HCT116 (cell line): ENCODE data around the gene CENPP. TPM values are rescaled to one million over a fixed set of nuclear protein-coding genes. Genes with fewer than 3 reads are reported as not detected.

ENCODE experiments used
- ATAC-seq: fragments of 200-7000 bp; cut with Tn5 transposase; 2 replicates; pipeline ENCODE4 v1.9.1; 2020; ENCODE audit warnings: mild to moderate bottlenecking, moderate library complexity
- BruUV-seq: library from RNA; stranded (reverse); fragments of 400-500 nt; replicated peaks from 2 replicates; lab custom pipeline; 2021; lab: Mats Ljungman, UMichigan
- CTCF ChIA-PET: fragments of 300-600 bp; sonication (Branson Sonifier 250); formaldehyde crosslinking; loops from one replicate; lab custom pipeline; 2021; ENCODE audit warnings: antibody characterized with exemption; lab: Charles Lee
- POLR2A ChIA-PET: fragments of 300-600, 350-600 bp; sonication (Branson Sonifier 250); formaldehyde crosslinking; loops from one replicate; lab custom pipeline; 2021; ENCODE audit warnings: antibody characterized with exemption; lab: Charles Lee
- RAD21 ChIA-PET, 2 experiments: fragments of 300-600 bp; sonication (Branson Sonifier 250); formaldehyde crosslinking; loops; one replicate each; lab custom pipeline; 2023; ENCODE audit warnings: low total read pairs in 2 of 2; ENCODE audit not compliant: uncharacterized antibody in 2 of 2, unreplicated experiment in 2 of 2, low non-redundant PET in 1 of 2; lab: Charles Lee
- DNase-seq: peaks from one replicate; pipeline ENCODE4 v3.0.0-alpha.2; 2010; ENCODE audit warnings: low read depth, low spot score
- H2AFZ ChIP-seq: fragments of 200-600 bp; shearing (Covaris generic), sonication (generic); 2 replicates; pipeline ENCODE4 v1.6.1; 2017; ENCODE audit warnings: low read depth, mixed run types, mixed read lengths, antibody characterized with exemption, low read length; ENCODE audit not compliant: poor library complexity, severe bottlenecking
- H3K27ac ChIP-seq: 2 replicates; pipeline ENCODE4 v1.5.1; 2012; ENCODE audit warnings: low read depth, low read length
- H3K27me3 ChIP-seq: fragments of 200-600 bp; sonication (generic); 2 replicates; pipeline ENCODE4 v1.6.1; 2016; ENCODE audit warnings: mixed run types, low read length, mixed read lengths; ENCODE audit not compliant: insufficient read depth
- H3K36me3 ChIP-seq, 2 experiments: fragments of 200-500 bp in 1 of 2; fragments of 200-600 bp in 1 of 2; sonication (Bioruptor generic) in 1 of 2; sonication (generic) in 1 of 2; 2 replicates each; pipeline versions ENCODE4 v1.5.1 to v1.6.1; 2014 to 2016; ENCODE audit warnings: low read length in 2 of 2, inconsistent platforms in 1 of 2, mixed read lengths in 1 of 2, mixed run types in 1 of 2; ENCODE audit not compliant: insufficient read depth in 2 of 2, control insufficient read depth in 1 of 2
- H3K4me1 ChIP-seq, 2 experiments: fragments of 200-600 bp in 1 of 2; sonication (generic) in 1 of 2; 2 replicates each; pipeline versions ENCODE4 v1.5.1 to v1.6.1; 2012 to 2017; ENCODE audit warnings: low read length in 2 of 2, inconsistent platforms in 1 of 2, mild to moderate bottlenecking in 1 of 2, mixed read lengths in 1 of 2, mixed run types in 1 of 2, moderate library complexity in 1 of 2; ENCODE audit not compliant: insufficient read depth in 2 of 2, control insufficient read depth in 1 of 2
- H3K4me2 ChIP-seq: fragments of 200-600 bp; sonication (generic); 2 replicates; pipeline ENCODE4 v1.6.1; 2017; ENCODE audit warnings: mixed run types, low read length, mixed read lengths
- H3K4me3 ChIP-seq, 2 experiments: fragments of 200-600 bp in 1 of 2; sonication (generic) in 1 of 2; replicated peaks in 1 of 2; 2 replicates each; pipeline ENCODE4 v1.5.1; 2011 to 2016; ENCODE audit warnings: low read length in 2 of 2, control low read depth in 1 of 2, low read depth in 1 of 2, mild to moderate bottlenecking in 1 of 2, mixed read lengths in 1 of 2, mixed run types in 1 of 2
- H3K79me2 ChIP-seq: fragments of 200-600 bp; sonication (generic); 2 replicates; pipeline ENCODE4 v1.6.1; 2017; ENCODE audit warnings: mild to moderate bottlenecking, mixed run types, low read length, moderate library complexity, mixed read lengths; ENCODE audit not compliant: insufficient read depth
- H3K9ac ChIP-seq: fragments of 200-600 bp; sonication (generic); 2 replicates; pipeline ENCODE4 v1.6.1; 2016; ENCODE audit warnings: low read length, mixed read lengths
- H3K9me2 ChIP-seq: fragments of 200-600 bp; sonication (generic), shearing (Covaris generic); 2 replicates; pipeline ENCODE4 v1.6.1; 2017; ENCODE audit warnings: mixed run types, mild to moderate bottlenecking, moderate library complexity; ENCODE audit not compliant: insufficient read depth
- H3K9me3 ChIP-seq, 2 experiments: fragments of 200-500 bp in 1 of 2; fragments of 200-600 bp in 1 of 2; sonication (Bioruptor generic) in 1 of 2; sonication (generic) in 1 of 2; 2 replicates each; pipeline ENCODE4 v1.6.1; 2014 to 2017; ENCODE audit warnings: low read length in 2 of 2, mixed read lengths in 2 of 2, inconsistent platforms in 1 of 2, low read depth in 1 of 2, mild to moderate bottlenecking in 1 of 2, mixed run types in 1 of 2, moderate library complexity in 1 of 2; ENCODE audit not compliant: control insufficient read depth in 1 of 2, insufficient read depth in 1 of 2
- H4K20me1 ChIP-seq: fragments of 200-600 bp; sonication (generic), shearing (Covaris generic); 2 replicates; pipeline ENCODE4 v1.6.1; 2017; ENCODE audit warnings: mixed run types, mild to moderate bottlenecking, moderate library complexity; ENCODE audit not compliant: insufficient read depth
- CBX3 ChIP-seq: IDR thresholded peaks from 2 replicates; pipeline ENCODE4 v1.6.1; 2012; ENCODE audit warnings: low read depth
- CEBPB ChIP-seq: IDR thresholded peaks from 2 replicates; pipeline ENCODE4 v1.6.1; 2012; ENCODE audit warnings: low read depth
- EGR1 ChIP-seq: IDR thresholded peaks from 2 replicates; pipeline ENCODE4 v1.6.1; 2012; ENCODE audit warnings: low read depth
- ELF1 ChIP-seq: IDR thresholded peaks from 2 replicates; pipeline ENCODE4 v1.6.1; 2012; ENCODE audit warnings: low read depth, borderline replicate concordance
- EZH2 ChIP-seq: fragments of 200-600 bp; sonication (generic); IDR thresholded peaks from 2 replicates; pipeline ENCODE4 v1.6.1; 2017; ENCODE audit warnings: antibody characterized with exemption, mixed run types
- EZH2phosphoT487 ChIP-seq: fragments of 200-600 bp; IDR thresholded peaks from 2 replicates; pipeline ENCODE4 v1.6.1; 2018; ENCODE audit warnings: antibody characterized with exemption, borderline replicate concordance
- FOSL1 ChIP-seq: IDR thresholded peaks from 2 replicates; pipeline ENCODE4 v1.6.1; 2012; ENCODE audit warnings: low read depth
- POLR2A ChIP-seq: IDR thresholded peaks from 2 replicates; pipeline ENCODE4 v1.7.0; 2011; ENCODE audit warnings: borderline replicate concordance; ENCODE audit not compliant: insufficient read depth, insufficient read length; ENCODE audit errors: extremely low read depth
- POLR2AphosphoS5 ChIP-seq: IDR thresholded peaks from 2 replicates; pipeline ENCODE4 v1.6.1; 2011; ENCODE audit warnings: mild to moderate bottlenecking, low read depth, low read length, moderate library complexity
- RAD21 ChIP-seq: IDR thresholded peaks from 2 replicates; pipeline ENCODE4 v1.6.1; 2012; ENCODE audit warnings: low read depth, mild to moderate bottlenecking
- SIN3A ChIP-seq: IDR thresholded peaks from 2 replicates; pipeline ENCODE4 v1.6.1; 2012; ENCODE audit warnings: low read depth
- SP1 ChIP-seq: IDR thresholded peaks from 2 replicates; pipeline ENCODE4 v1.6.1; 2012; ENCODE audit warnings: low read depth
- SRF ChIP-seq: IDR thresholded peaks from 2 replicates; pipeline ENCODE4 v1.6.1; 2012; ENCODE audit warnings: low read depth
- TCF7L2 ChIP-seq: IDR thresholded peaks from 2 replicates; pipeline ENCODE4 v1.7.0; 2011; ENCODE audit warnings: borderline replicate concordance, inconsistent platforms; ENCODE audit not compliant: insufficient read depth, insufficient read length; ENCODE audit errors: extremely low read depth
- YY1 ChIP-seq: IDR thresholded peaks from 2 replicates; pipeline ENCODE4 v1.6.1; 2011; ENCODE audit warnings: low read length, low read depth, moderate library complexity, mild to moderate bottlenecking; ENCODE audit not compliant: insufficient replicate concordance; ENCODE audit errors: extremely low read depth
- ZFX ChIP-seq: fragments of 450-650 bp; IDR thresholded peaks from 2 replicates; pipeline ENCODE4 v1.6.1; 2017
- ZNF274 ChIP-seq: fragments of 200-500 bp; sonication (Bioruptor generic); IDR thresholded peaks from 2 replicates; pipeline ENCODE4 v1.6.1; 2014; ENCODE audit warnings: mild to moderate bottlenecking, low read depth, low read length, inconsistent platforms
- intact Hi-C: fragments of 100-400 bp; cut with micrococcal nuclease; formaldehyde crosslinking; loops from 2 replicates; pipeline ENCODE4 v1.10.0; 2022
- total RNA-seq: library from RNA; stranded (reverse); gene quantifications from one replicate; pipeline ENCODE4 v1.2.1, GENCODE V29; 2021; ENCODE audit not compliant: unreplicated experiment
- TF ChIP-seq, protein P1 (sequence below), 3 experiments: fragments of 200-600 bp in 1 of 3; sonication (generic) in 1 of 3; IDR thresholded peaks in 2 of 3; conservative IDR thresholded peaks in 1 of 3; 2 replicates each; pipeline ENCODE4 v1.5.1; 2012 to 2017; ENCODE audit warnings: low read depth in 2 of 3, low read length in 2 of 3, antibody characterized with exemption in 1 of 3, borderline replicate concordance in 1 of 3, control low read depth in 1 of 3, mild to moderate bottlenecking in 1 of 3, mixed read lengths in 1 of 3, mixed run types in 1 of 3, moderate library complexity in 1 of 3; ENCODE audit not compliant: insufficient read depth in 1 of 3
- TF ChIP-seq, protein P2 (sequence below): IDR thresholded peaks from 2 replicates; pipeline ENCODE4 v1.6.1; 2012

Gene CENPP
- total RNA-seq, 1 experiment from 2014 or later = 7.0 TPM

DNA sequence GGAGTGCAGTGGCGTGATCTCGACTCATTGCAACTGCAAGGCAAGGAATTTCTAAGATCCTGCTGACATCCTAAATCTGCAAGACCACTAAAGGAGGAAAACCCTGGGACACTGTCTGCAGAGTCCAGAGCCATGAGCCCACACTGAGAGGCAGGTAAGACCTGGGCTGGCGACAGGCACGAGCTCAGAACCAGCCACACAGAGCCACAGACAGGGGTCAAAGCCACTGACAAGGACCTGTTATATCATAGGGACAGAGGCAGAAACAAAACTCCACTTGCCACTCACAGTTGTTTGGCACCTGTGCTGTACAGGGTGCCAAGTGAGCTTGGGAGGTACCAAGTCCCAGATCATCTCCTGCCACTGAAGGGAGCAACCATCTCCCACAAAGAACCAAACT is 310.0 kb downstream of the CENPP start:
- intact Hi-C loops = no loop called here
- ChIA-PET RAD21 (no interaction called here), CTCF (interaction anchor here (1.2 to 1.5 kb wide), 2 partner anchors 308 to 495 kb away, joined by 3 to 5 read pairs; no protein-coding TSS in a partner anchor), POLR2A (no interaction called here)
- no peaks in the 10 kb centered on the region for H4K20me1 ChIP-seq
- H3K79me2 ChIP-seq = no peaks in the 10 kb centered on the region
- H3K27me3 ChIP-seq = no peaks in the 10 kb centered on the region
- DNase-seq = no peak
- H2AFZ ChIP-seq = no peak overlapping the region
- no peaks in the 10 kb centered on the region for H3K4me1 ChIP-seq
- no peak overlapping the region for H3K4me3 ChIP-seq
- no peak for TF ChIP-seq EZH2
- TF ChIP-seq YY1 = no peak
- no peak for TF ChIP-seq CEBPB
- no peak for TF ChIP-seq EZH2phosphoT487
- TF ChIP-seq EGR1 = no peak
- no peak for TF ChIP-seq FOSL1
- TF ChIP-seq ELF1 = no peak
- TF ChIP-seq, protein P1, sequence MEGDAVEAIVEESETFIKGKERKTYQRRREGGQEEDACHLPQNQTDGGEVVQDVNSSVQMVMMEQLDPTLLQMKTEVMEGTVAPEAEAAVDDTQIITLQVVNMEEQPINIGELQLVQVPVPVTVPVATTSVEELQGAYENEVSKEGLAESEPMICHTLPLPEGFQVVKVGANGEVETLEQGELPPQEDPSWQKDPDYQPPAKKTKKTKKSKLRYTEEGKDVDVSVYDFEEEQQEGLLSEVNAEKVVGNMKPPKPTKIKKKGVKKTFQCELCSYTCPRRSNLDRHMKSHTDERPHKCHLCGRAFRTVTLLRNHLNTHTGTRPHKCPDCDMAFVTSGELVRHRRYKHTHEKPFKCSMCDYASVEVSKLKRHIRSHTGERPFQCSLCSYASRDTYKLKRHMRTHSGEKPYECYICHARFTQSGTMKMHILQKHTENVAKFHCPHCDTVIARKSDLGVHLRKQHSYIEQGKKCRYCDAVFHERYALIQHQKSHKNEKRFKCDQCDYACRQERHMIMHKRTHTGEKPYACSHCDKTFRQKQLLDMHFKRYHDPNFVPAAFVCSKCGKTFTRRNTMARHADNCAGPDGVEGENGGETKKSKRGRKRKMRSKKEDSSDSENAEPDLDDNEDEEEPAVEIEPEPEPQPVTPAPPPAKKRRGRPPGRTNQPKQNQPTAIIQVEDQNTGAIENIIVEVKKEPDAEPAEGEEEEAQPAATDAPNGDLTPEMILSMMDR (IDR thresholded peaks at IDR 0.05 in 2 of 3, conservative IDR thresholded peaks at IDR 0.05 in 1 of 3; ENCODE audit: borderline replicate concordance in 1 of 3, insufficient read depth in 1 of 3, low read depth in 2 of 3, low read length in 2 of 3) = no peak
- TF ChIP-seq TCF7L2 = no peak
- TF ChIP-seq POLR2A = no peak
- TF ChIP-seq, protein P2, sequence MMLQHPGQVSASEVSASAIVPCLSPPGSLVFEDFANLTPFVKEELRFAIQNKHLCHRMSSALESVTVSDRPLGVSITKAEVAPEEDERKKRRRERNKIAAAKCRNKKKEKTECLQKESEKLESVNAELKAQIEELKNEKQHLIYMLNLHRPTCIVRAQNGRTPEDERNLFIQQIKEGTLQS = no peak
- TF ChIP-seq ZFX = no peak
- no peak for TF ChIP-seq POLR2AphosphoS5
- TF ChIP-seq SRF = no peak
- no peak for TF ChIP-seq ZNF274
- no peak for TF ChIP-seq CBX3
- no peak for TF ChIP-seq SIN3A
- no peak for TF ChIP-seq SP1
- TF ChIP-seq RAD21 = no peak
- no TSS peak for BruUV-seq
- no peak for ATAC-seq
- H3K9me3 ChIP-seq = no peaks in the 10 kb centered on the region
- no peak overlapping the region for H3K4me2 ChIP-seq
- no peak overlapping the region for H3K9ac ChIP-seq
- H3K9me2 ChIP-seq = no peaks in the 10 kb centered on the region
- no peak overlapping the region for H3K27ac ChIP-seq
- H3K36me3 ChIP-seq = peaks cover 23 to 42% of the 10 kb centered on the region in 2 experiments; a peak in 3 of 4 replicates
